HG03108 (cell line): Measurements from ENCODE around the gene ABCG1.

ENCODE experiments used
- ATAC-seq: cut with Tn5 transposase; IDR thresholded peaks from one replicate; pipeline ENCODE4 v1.9.1; 2021; ENCODE audit warnings: moderate library complexity; ENCODE audit not compliant: unreplicated experiment

ABCG1 gene

GRCh38 chr21:42317826-42318746, 99.1 kb downstream of the ABCG1 start:
- no peak for ATAC-seq

GRCh38 chr21:42319376-42319775, 100.4 kb downstream of the ABCG1 start:
- no peak for ATAC-seq

- no peak for ATAC-seq
Measured at GRCh38 chr21:42319851-42320572, 101.1 kb downstream of the ABCG1 start.

GRCh38 chr21:42320791-42321190, 101.9 kb downstream of the ABCG1 start:
- no peak for ATAC-seq

- no peak for ATAC-seq
Measured at GRCh38 chr21:42321231-42321630, 102.3 kb downstream of the ABCG1 start.

- ATAC-seq, result no peak
Measured at GRCh38 chr21:42321845-42322244, 102.9 kb downstream of the ABCG1 start.

- ATAC-seq, result no peak
Measured at GRCh38 chr21:42324896-42325295, 106.0 kb downstream of the ABCG1 start.

- ATAC-seq, result no peak
Measured at GRCh38 chr21:42330380-42331371, 111.7 kb downstream of the ABCG1 start.

- no peak for ATAC-seq
Measured at GRCh38 chr21:42331660-42332059, 112.7 kb downstream of the ABCG1 start.

- ATAC-seq, result no peak
Measured at GRCh38 chr21:42332557-42333317, 113.8 kb downstream of the ABCG1 start.

- ATAC-seq, result no peak
Measured at GRCh38 chr21:42336054-42336453, 117.1 kb downstream of the ABCG1 start.

GRCh38 chr21:42337276-42337675, 118.3 kb downstream of the ABCG1 start:
- ATAC-seq, result no peak

GRCh38 chr21:42337830-42338728, 119.1 kb downstream of the ABCG1 start:
- no peak for ATAC-seq

- ATAC-seq, result no peak
Measured at GRCh38 chr21:42338729-42339715, 120.1 kb downstream of the ABCG1 start.

- no peak for ATAC-seq
Measured at GRCh38 chr21:42340187-42341050, 121.5 kb downstream of the ABCG1 start.

GRCh38 chr21:42341776-42342542, 123.0 kb downstream of the ABCG1 start:
- ATAC-seq, result no peak
